ENCODE data around the gene CNPY1. TPM values are rescaled to one million over a fixed set of nuclear protein-coding genes. Genes with fewer than 3 reads are reported as not detected.

CNPY1 gene
- total RNA-seq, 1 donor from 2014 or later = not detected

DNA sequence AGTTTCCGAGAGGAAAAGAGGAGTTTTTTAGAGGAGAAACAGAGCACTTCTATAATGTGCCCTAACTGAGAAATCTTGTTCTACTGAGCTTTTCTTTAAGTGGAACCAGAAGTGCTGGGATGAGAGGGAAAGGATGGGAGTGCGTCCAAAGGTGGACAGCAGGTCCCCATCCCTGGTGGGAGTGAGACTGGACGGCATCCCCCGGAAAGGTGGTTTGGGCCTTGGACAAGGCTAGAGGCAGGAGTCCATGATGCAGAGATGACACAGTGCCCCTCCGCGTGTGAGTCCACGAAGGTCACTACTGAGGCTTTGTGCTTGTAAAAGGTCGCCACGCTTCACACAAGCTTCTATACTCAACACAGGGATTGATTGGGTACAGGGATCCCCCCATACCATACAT lies 94.5 kb downstream of the CNPY1 start:
- Mint-ChIP-seq H3K27ac (ENCODE audit: unreplicated experiment) (no peak overlapping the region), H3K9me3 (ENCODE audit: unreplicated experiment) (peaks cover 17% of the 10 kb centered on the region), H3K27me3 (ENCODE audit: unreplicated experiment) (peaks cover 53% of the 10 kb centered on the region), H3K36me3 (ENCODE audit: unreplicated experiment) (no peaks in the 10 kb centered on the region), H3K4me1 (ENCODE audit: low read depth, unreplicated experiment) (no peaks in the 10 kb centered on the region), H3K4me3 (ENCODE audit: unreplicated experiment) (no peak overlapping the region)
- TF ChIP-seq, protein P1, sequence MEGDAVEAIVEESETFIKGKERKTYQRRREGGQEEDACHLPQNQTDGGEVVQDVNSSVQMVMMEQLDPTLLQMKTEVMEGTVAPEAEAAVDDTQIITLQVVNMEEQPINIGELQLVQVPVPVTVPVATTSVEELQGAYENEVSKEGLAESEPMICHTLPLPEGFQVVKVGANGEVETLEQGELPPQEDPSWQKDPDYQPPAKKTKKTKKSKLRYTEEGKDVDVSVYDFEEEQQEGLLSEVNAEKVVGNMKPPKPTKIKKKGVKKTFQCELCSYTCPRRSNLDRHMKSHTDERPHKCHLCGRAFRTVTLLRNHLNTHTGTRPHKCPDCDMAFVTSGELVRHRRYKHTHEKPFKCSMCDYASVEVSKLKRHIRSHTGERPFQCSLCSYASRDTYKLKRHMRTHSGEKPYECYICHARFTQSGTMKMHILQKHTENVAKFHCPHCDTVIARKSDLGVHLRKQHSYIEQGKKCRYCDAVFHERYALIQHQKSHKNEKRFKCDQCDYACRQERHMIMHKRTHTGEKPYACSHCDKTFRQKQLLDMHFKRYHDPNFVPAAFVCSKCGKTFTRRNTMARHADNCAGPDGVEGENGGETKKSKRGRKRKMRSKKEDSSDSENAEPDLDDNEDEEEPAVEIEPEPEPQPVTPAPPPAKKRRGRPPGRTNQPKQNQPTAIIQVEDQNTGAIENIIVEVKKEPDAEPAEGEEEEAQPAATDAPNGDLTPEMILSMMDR (IDR thresholded peaks at IDR 0.05; ENCODE audit: partially characterized antibody, unreplicated experiment) = no peak
- DNase-seq = no peak

Other genes with a start within 250 kb of the CNPY1 start
- 95.2 TPM for gene INSIG1, start 248.7 kb downstream of the CNPY1 start, total RNA-seq (ENCODE audit: unreplicated experiment)
- gene EN2, start 88.4 kb downstream of the CNPY1 start, total RNA-seq (ENCODE audit: unreplicated experiment) = 0.20 TPM
- gene RBM33, start 98.1 kb upstream of the CNPY1 start, total RNA-seq (ENCODE audit: unreplicated experiment) = 67.5 TPM